ENCODE data around the gene NLGN2. TPM values are rescaled to one million over a fixed set of nuclear protein-coding genes. Genes with fewer than 3 reads are reported as not detected.
"Not testable (repeated sequence)": the region's sequence is repeated elsewhere in the genome, so short reads cannot be mapped to it uniquely, and the experiment has no call there.

Gene NLGN2
- total and polyA plus RNA-seq, 2 experiments from 2014 or later: 14.4 to 38.7 TPM

GRCh38 chr17:7365963-7366362, 41.7 kb upstream of the NLGN2 start:
- peaks cover 28% of the 10 kb centered on the region for H3K4me1 ChIP-seq (ENCODE audit: insufficient read depth)
- H3K79me2 ChIP-seq (replicated peaks; ENCODE audit: insufficient read depth); H3K4me3 ChIP-seq: not testable (repeated sequence)

GRCh38 chr17:7367083-7367482, 40.6 kb upstream of the NLGN2 start:
- H3F3A ChIP-seq (replicated peaks; ENCODE audit: low read depth): 0 out of 2 replicates have a peak, but pooled peaks cover 5% of the 10 kb centered on the region
- Mint-ChIP-seq H3K4me3 (no peak overlapping the region), H3K4me1 (peaks cover 26% of the 10 kb centered on the region), H3K27ac (no peak overlapping the region), H3K27me3 (ENCODE audit: insufficient read depth, low read depth, poor library complexity) (peaks cover 9% of the 10 kb centered on the region), H3K9me3 (no peaks in the 10 kb centered on the region), H3K36me3 (ENCODE audit: low read depth) (no peaks in the 10 kb centered on the region)
- H2AFZ ChIP-seq: no peak overlapping the region
- no peaks in the 10 kb centered on the region for H3K27me3 ChIP-seq (ENCODE audit: insufficient read depth)
- H3K4me3 ChIP-seq: 0 out of 2 replicates have a peak overlapping the region, but pooled peaks have one; percentile 26
- no peaks in the 10 kb centered on the region for H4K20me1 ChIP-seq (replicated peaks; ENCODE audit: insufficient read depth)
- H3K4me1 ChIP-seq (ENCODE audit: insufficient read depth): peaks cover 28% of the 10 kb centered on the region
- DNase-seq (ENCODE audit: low spot score): peak; percentile 64
- H3K4me2 ChIP-seq: peak overlapping the region; percentile 68
- H3K9me2 ChIP-seq (ENCODE audit: insufficient read depth): no peaks in the 10 kb centered on the region
- TF ChIP-seq ZNF114 (CRISPR knock-in tag; IDR thresholded peaks at IDR 0.05): no peak
- no peak for TF ChIP-seq NANOG (IDR thresholded peaks at IDR 0.05; ENCODE audit: borderline replicate concordance)
- TF ChIP-seq CTCF (conservative IDR thresholded peaks at IDR 0.05; ENCODE audit: low read depth in 2 of 2): peak in 1 of 2 experiments; percentile 20; a peak in 2 of 4 replicates
- H3K79me2 ChIP-seq (replicated peaks; ENCODE audit: insufficient read depth): no peaks in the 10 kb centered on the region
- 0 out of 2 replicates have a peak overlapping the region, but pooled peaks have one; percentile 63 for H3K27ac ChIP-seq (ENCODE audit: low read depth)
- H3K36me3 ChIP-seq (ENCODE audit: insufficient read depth): no peaks in the 10 kb centered on the region
- peak; percentile 83 for ATAC-seq

More at GRCh38 chr17:7365963-7366362, 41.7 kb upstream of the NLGN2 start:
- H2AFZ ChIP-seq; DNase-seq (ENCODE audit: low spot score); H3K27me3 ChIP-seq (ENCODE audit: insufficient read depth); H3K36me3 Mint-ChIP-seq (ENCODE audit: low read depth); ATAC-seq; H3K27me3 Mint-ChIP-seq (ENCODE audit: insufficient read depth, low read depth, poor library complexity); H3F3A ChIP-seq (replicated peaks; ENCODE audit: low read depth); H3K9me3 Mint-ChIP-seq; H4K20me1 ChIP-seq (replicated peaks; ENCODE audit: insufficient read depth); H3K27ac Mint-ChIP-seq; H3K27ac ChIP-seq (ENCODE audit: low read depth); H3K36me3 ChIP-seq (ENCODE audit: insufficient read depth); H3K9me2 ChIP-seq (ENCODE audit: insufficient read depth); H3K4me3 Mint-ChIP-seq; H3K4me2 ChIP-seq: not testable (repeated sequence)
- H3K4me1 Mint-ChIP-seq: peaks cover 26% of the 10 kb centered on the region

GRCh38 chr17:7367918-7368598, 39.6 kb upstream of the NLGN2 start:
- peak overlapping the region; percentile 14; the same call in 1 of the 2 replicates for H3K27ac Mint-ChIP-seq
- peaks cover 26% of the 10 kb centered on the region for H3K4me1 Mint-ChIP-seq
- peak overlapping the region; percentile 68 for H3K4me2 ChIP-seq
- no peak for TF ChIP-seq CREB1 (CRISPR knock-in tag; IDR thresholded peaks at IDR 0.05; ENCODE audit: low read depth)
- no peak for TF ChIP-seq ZNF331 (CRISPR knock-in tag; IDR thresholded peaks at IDR 0.05; ENCODE audit: low read depth)
- no peak for TF ChIP-seq JUNB (IDR thresholded peaks at IDR 0.05; ENCODE audit: unreplicated experiment)
- TF ChIP-seq, protein P1, sequence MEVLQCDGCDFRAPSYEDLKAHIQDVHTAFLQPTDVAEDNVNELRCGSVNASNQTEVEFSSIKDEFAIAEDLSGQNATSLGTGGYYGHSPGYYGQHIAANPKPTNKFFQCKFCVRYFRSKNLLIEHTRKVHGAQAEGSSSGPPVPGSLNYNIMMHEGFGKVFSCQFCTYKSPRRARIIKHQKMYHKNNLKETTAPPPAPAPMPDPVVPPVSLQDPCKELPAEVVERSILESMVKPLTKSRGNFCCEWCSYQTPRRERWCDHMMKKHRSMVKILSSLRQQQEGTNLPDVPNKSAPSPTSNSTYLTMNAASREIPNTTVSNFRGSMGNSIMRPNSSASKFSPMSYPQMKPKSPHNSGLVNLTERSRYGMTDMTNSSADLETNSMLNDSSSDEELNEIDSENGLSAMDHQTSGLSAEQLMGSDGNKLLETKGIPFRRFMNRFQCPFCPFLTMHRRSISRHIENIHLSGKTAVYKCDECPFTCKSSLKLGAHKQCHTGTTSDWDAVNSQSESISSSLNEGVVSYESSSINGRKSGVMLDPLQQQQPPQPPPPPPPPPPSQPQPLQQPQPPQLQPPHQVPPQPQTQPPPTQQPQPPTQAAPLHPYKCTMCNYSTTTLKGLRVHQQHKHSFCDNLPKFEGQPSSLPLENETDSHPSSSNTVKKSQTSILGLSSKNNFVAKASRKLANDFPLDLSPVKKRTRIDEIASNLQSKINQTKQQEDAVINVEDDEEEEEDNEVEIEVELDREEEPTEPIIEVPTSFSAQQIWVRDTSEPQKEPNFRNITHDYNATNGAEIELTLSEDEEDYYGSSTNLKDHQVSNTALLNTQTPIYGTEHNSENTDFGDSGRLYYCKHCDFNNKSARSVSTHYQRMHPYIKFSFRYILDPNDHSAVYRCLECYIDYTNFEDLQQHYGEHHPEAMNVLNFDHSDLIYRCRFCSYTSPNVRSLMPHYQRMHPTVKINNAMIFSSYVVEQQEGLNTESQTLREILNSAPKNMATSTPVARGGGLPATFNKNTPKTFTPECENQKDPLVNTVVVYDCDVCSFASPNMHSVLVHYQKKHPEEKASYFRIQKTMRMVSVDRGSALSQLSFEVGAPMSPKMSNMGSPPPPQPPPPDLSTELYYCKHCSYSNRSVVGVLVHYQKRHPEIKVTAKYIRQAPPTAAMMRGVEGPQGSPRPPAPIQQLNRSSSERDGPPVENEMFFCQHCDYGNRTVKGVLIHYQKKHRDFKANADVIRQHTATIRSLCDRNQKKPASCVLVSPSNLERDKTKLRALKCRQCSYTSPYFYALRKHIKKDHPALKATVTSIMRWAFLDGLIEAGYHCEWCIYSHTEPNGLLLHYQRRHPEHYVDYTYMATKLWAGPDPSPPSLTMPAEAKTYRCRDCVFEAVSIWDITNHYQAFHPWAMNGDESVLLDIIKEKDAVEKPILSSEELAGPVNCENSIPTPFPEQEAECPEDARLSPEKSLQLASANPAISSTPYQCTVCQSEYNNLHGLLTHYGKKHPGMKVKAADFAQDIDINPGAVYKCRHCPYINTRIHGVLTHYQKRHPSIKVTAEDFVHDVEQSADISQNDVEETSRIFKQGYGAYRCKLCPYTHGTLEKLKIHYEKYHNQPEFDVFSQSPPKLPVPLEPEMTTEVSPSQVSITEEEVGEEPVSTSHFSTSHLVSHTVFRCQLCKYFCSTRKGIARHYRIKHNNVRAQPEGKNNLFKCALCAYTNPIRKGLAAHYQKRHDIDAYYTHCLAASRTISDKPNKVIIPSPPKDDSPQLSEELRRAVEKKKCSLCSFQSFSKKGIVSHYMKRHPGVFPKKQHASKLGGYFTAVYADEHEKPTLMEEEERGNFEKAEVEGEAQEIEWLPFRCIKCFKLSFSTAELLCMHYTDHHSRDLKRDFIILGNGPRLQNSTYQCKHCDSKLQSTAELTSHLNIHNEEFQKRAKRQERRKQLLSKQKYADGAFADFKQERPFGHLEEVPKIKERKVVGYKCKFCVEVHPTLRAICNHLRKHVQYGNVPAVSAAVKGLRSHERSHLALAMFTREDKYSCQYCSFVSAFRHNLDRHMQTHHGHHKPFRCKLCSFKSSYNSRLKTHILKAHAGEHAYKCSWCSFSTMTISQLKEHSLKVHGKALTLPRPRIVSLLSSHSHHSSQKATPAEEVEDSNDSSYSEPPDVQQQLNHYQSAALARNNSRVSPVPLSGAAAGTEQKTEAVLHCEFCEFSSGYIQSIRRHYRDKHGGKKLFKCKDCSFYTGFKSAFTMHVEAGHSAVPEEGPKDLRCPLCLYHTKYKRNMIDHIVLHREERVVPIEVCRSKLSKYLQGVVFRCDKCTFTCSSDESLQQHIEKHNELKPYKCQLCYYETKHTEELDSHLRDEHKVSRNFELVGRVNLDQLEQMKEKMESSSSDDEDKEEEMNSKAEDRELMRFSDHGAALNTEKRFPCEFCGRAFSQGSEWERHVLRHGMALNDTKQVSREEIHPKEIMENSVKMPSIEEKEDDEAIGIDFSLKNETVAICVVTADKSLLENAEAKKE (CRISPR knock-in tag; IDR thresholded peaks at IDR 0.05): no peak
- TF ChIP-seq NANOG (IDR thresholded peaks at IDR 0.05; ENCODE audit: borderline replicate concordance): no peak

More at GRCh38 chr17:7367918-7368598, 39.6 kb upstream of the NLGN2 start:
- no peaks in the 10 kb centered on the region for H3K36me3 Mint-ChIP-seq (ENCODE audit: low read depth)
- peak; percentile 67 for DNase-seq (ENCODE audit: low spot score)
- peak overlapping the region; percentile 13; the same call in 2 of the 3 replicates for H3K4me3 Mint-ChIP-seq
- no peaks in the 10 kb centered on the region for H3K9me3 Mint-ChIP-seq
- Histone ChIP-seq H3K27ac (ENCODE audit: low read depth) (peak overlapping the region; percentile 63; the same call in 1 of the 2 replicates), H3K79me2 (replicated peaks; ENCODE audit: insufficient read depth) (no peaks in the 10 kb centered on the region), H3K9me2 (ENCODE audit: insufficient read depth) (no peaks in the 10 kb centered on the region), H3F3A (replicated peaks; ENCODE audit: low read depth) (0 out of 2 replicates have a peak, but pooled peaks cover 5% of the 10 kb centered on the region), H3K4me3 (peak overlapping the region; percentile 29; the same call in 1 of the 2 replicates), H2AFZ (peak overlapping the region; percentile 8; the same call in 1 of the 2 replicates), H3K27me3 (ENCODE audit: insufficient read depth) (no peaks in the 10 kb centered on the region), H4K20me1 (replicated peaks; ENCODE audit: insufficient read depth) (no peaks in the 10 kb centered on the region), H3K4me1 (ENCODE audit: insufficient read depth) (peaks cover 28% of the 10 kb centered on the region), H3K36me3 (ENCODE audit: insufficient read depth) (no peaks in the 10 kb centered on the region)
- ATAC-seq: peak; percentile 45
- peaks cover 9% of the 10 kb centered on the region for H3K27me3 Mint-ChIP-seq (ENCODE audit: insufficient read depth, low read depth, poor library complexity)

All from GM23338 (cell line).